Activated CD8-positive, alpha-beta memory T cell treated with anti-CD3 and anti-CD28 coated beads, Interleukin-2, amount 50 U/mL, for 24 hours (primary cell): ENCODE measurements around the gene RAX2.

Source experiments
- DNase-seq: peaks from one replicate; pipeline ENCODE4 v3.0.0-alpha.2; 2020; ENCODE audit errors: extremely low read depth

RAX2 gene

DNA sequence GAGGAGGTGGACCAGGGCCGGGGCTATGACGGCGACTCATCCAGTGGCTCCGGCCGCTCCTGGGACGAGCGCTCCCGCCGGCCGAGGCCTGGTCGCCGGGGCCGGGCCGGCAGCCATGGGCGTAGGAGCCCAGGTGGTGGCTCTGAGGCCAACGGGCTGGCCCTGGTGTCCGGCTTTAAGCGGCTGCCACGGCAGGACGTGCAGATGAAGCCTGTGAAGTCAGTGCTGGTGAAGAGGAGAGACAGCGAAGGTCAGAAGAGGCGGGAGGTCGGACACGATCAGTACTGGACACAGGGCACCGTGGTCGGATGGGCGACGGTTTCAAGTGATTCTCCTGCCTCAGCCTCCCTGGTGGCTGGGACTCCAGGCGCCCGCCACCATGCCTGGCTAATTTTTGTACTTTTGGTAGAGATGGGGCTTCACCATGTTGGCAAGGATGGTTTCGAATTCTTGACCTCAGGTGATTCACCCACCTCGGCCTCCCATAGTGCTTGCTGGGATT, 41.5 kb downstream of the RAX2 start:
- no peak for DNase-seq

DNA sequence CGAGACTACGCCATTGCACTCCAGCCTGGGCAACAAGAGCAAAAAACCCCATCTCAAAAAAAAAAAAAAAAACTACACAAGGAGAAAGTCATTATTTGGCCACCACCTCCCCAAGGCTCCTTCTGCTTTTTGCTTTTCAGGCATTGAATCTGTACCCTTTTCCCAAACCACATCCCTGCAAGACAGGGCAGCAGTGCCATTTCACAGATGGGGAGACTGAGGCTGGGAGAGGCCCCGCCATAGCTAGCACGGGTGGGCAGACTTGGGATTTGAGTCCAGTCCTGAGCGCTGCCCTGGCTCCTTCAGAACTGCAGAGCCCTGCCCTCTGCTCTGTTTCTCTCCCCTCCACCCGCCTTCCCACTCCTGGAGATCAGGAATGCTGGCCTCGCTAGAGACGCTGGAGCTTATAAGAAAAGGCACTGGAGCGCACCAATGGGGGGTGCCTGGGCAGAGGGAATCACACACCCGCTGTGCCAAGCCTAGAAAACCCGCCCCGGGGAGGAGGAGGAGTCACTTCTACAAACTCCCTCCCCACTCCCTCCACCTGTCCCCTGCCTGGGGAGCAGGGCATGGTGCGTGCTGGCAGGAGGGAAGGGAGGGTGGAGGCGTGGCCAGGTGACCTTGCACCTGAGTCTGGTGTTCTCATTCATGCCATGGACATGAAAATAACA, 46.3 kb downstream of the RAX2 start:
- DNase-seq, result no peak

DNA sequence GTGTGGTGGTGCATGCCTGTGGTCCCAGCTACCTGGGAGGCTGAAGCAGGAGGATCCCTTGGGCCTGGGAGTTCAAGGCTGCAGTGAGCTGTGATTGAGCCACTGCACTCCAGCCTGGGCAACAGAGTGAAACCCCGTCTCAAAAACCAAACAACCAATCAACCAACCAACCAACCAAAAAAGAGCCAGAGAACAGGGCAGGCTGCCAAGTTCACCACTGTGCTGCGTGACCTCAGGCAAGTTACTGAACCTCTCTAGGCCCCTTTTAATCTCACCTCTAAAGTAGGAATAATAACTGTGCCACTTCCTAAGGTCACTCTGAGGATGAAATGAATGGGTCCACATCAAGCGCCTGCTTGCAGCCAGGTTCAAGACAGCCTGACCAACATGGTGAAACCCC, 46.9 kb downstream of the RAX2 start:
- no peak for DNase-seq

DNA sequence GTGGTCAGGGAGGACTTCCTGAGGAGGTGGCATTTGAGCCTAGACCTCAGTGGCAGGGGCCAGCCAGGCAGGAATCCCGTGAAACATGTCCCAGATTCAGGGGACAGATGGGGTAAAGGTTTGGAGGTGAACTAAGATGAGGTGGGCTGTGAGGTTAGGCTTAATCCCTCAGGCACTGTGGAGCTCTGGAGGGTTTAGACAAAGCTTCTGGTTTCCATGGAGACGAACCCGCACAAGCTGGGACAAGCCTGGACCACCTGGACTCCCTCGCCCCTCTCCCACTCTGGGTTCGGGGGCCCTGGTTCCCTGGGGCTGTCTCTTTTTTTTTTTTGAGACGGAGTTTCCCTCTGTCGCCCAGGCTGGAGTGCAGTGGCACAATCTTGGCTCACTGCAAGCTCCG, 48.1 kb downstream of the RAX2 start:
- DNase-seq, result no peak

DNA sequence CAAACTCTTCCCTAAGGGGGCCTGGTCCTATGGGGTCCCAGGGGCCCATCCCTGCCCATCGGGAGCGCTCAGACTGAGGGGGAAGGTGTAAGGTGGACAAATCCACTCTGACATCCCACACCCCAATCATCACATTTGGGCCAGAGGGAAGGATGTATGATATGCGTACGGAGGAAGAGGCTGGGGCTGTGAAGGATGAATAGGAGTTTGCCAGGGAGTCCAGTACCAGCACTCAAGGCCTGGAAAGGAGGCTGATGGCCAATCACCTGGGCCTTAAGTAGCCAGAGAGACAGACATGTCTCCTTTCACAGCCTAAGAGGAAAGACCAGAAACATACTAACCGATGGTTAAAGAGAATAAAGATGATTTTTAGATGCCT, 48.9 kb downstream of the RAX2 start:
- DNase-seq, result no peak

DNA sequence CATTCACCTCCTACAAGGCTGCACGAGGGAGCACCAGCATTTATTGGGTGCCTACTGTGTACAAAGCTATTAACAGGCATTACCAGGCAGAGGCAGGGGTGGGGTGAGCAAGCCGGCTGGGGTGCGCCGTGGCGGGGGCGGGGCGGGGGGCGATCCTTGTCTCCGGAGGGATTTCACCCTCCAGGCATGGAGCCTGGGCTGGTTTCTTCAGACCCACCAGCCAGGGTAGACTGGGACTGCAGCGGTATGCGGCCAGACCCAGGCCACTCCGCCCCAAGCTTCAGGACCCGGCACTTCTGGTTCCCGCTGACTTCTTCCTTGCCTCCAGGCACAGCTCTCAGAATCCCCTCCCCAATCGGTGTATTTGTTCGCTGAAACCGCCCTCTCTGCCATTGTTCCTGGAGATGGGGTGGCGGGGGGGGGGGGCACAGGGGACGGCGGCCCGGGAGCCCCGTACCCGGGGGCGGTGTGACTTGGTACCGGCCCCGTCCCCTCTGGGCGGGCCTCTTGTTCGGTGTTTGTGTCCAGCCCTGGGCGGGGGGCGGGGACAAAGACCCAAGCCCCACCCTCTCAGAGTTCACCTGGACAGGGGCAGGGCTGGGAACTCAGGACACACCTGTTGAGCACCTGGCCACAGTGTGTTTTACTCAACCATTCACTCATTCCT, 49.5 kb downstream of the RAX2 start:
- DNase-seq, result no peak

DNA sequence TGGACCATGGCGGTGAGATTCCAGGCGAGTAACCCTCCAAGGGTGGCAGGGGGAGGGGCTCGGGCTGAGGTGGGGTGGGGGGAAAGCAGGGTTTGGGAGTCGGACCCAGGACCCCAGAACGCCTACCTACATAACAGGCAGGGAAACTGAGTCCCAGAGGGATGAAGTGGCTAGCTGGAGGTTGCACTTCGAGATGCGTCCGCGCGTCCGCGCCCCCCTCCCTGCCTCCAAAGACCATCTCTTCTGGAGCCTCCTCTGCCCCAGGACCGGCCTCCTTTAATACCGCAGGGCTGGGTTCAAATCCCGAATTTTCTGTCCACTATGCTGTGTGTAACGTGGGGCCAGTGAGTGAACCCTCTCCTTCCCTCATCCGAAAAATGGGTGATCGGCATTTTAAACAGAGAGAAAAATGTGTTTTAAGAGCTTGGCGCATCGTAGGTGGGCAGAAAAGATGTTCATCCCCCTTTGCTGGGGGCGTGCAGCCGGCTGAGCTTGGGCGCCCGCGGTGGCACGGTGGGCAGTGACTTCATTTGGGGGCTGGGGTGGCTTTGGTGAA, 50.1 kb downstream of the RAX2 start:
- no peak for DNase-seq

DNA sequence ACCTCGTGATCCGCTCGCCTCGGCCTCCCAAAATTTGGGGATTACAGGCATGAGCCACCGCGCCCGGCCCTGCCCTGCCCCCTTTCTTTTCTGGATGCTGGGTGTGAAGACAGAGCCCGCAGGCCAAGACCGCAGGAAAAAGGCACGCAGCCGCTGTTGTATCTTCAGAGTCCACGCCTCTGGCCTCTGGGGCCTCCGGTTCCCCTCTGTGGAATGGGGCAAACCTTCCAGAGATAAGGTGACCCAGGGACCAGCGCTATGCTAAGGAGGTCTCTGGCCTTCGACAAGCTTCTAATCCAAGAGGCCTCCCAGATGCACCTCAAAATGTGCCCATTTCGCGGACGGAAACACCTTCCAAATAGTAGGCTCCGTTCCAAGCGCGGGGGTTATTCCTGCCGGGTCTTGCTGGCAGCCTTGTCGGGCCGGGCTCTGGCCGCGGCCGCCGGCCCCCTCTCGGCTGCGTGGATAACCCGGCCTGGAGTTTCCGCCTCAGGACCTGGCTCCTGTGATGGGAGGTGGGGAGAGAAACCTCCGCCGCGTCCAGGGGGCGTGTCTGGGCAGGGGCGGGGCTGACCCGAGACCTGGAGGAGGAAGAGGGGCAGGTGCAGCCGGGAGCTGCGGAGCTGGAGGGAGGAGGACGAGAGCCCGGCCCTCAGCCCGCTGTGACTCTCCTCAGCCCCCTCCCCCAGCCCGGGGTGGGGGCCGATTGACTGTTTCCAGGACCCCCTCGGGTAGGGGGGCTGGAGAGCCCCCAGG, 50.7 kb downstream of the RAX2 start:
- peak; percentile 75 for DNase-seq

DNA sequence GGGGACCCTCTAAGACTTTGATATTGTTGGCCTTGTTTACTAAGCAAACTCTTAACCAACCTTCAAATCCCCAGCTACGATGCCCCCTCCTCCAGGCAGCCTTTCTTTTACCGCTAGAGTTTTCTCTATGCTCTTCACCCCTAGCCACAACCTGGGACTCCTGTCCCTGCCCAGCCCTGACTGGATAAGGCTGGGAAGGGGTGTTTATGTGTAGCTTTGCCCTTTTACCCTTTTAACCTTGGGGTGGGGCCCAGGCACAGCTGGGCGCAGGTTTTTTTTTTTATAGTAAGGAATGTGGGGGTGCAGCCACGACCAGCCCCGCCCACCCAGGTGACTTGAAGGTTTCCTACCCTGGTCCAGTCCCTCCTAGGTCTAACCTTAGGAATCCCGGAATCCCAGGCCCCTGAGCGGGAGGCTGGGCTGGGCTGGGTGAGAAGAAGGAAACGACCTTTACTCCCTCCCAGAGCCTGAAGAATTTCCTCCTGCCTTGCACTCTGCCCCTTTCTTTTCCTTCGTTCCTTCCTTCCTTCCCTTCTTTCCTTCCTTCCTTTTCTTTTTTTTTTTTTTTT, 51.6 kb downstream of the RAX2 start:
- no peak for DNase-seq

DNA sequence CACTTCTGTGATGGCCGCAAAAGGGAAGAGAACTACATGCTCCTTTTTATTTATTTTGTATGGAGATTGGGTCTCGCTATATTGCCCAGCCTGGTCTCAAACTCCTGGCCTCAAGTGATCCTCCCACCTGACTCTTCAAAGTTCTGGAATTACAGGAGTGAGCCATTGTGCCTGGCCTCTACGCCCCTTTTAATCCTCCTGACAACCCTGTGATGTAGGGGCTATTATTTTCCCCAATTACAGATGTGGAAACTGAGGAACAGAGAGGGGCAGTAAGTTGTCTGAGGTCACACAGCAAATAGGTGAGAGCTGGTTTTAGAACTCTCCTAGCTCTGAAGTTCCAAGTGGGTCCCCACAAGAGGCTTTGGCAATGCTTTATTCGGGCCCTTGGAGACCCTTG, 52.2 kb downstream of the RAX2 start:
- DNase-seq, result no peak
